Esophagus muscularis mucosa (tissue), 4 donors: Measurements from ENCODE around the gene RMRP. TPM values are rescaled to one million over a fixed set of nuclear protein-coding genes. Genes with fewer than 3 reads are reported as not detected.
A peak's percentile ranks its signal among the peaks of the same experiment; 100 is the strongest.

ENCODE experiments used
- DNase-seq: peaks from one replicate; pipeline ENCODE4 v3.0.0-alpha.2; 2017; ENCODE audit errors: extremely low spot score
- H3K27ac ChIP-seq, 4 donors: fragments of 200-600 bp; sonication (generic); replicated peaks in 1 of 4; 1 replicate in 3 of 4; 2 replicates in 1 of 4; pipeline ENCODE4 v1.5.1; 2016 to 2019; ENCODE audit warnings: mild to moderate bottlenecking in 1 of 4
- H3K27me3 ChIP-seq, 4 donors: fragments of 200-600 bp; sonication (generic); one replicate each; pipeline versions ENCODE4 v1.5.1 to v1.6.0; 2016 to 2019
- H3K36me3 ChIP-seq, 4 donors: fragments of 200-600 bp; sonication (generic); one replicate each; pipeline ENCODE4 v1.5.1; 2016 to 2019
- H3K4me1 ChIP-seq, 4 donors: fragments of 200-600 bp; sonication (generic); one replicate each; pipeline ENCODE4 v1.5.1; 2016 to 2019
- H3K4me3 ChIP-seq, 4 donors: fragments of 200-600 bp; sonication (generic); 1 replicate in 2 of 4; 2 replicates in 2 of 4; pipeline ENCODE4 v1.5.1; 2016 to 2019; ENCODE audit warnings: mild to moderate bottlenecking in 4 of 4, moderate library complexity in 1 of 4
- H3K9me3 ChIP-seq, 4 donors: fragments of 200-600 bp; sonication (generic); 1 replicate in 3 of 4; 2 replicates in 1 of 4; pipeline ENCODE4 v1.5.1; 2016 to 2019
- EP300 ChIP-seq: sonication (generic); formaldehyde crosslinking; IDR thresholded peaks from one replicate; pipeline ENCODE4 v1.6.1; 2017; ENCODE audit warnings: antibody characterized with exemption
- POLR2A ChIP-seq: fragments of 450-650 bp; IDR thresholded peaks from one replicate; pipeline ENCODE4 v1.6.1; 2017; ENCODE audit warnings: antibody characterized with exemption, moderate library complexity, mild to moderate bottlenecking, low read depth
- POLR2AphosphoS5 ChIP-seq, 2 donors: sonication (generic); formaldehyde crosslinking; IDR thresholded peaks; one replicate each; pipeline ENCODE4 v1.6.1; 2017; ENCODE audit warnings: antibody characterized with exemption in 2 of 2
- WGBS: methylation state at CpG from one replicate; pipeline ENCODE4 v1.1.5; 2018; 5-methylcytosine and 5-hydroxymethylcytosine counted together
- intact Hi-C: fragments of 100-400 bp; cut with DNase I; formaldehyde crosslinking; loops from one replicate; pipeline ENCODE4 v1.15.1; 2023
- total RNA-seq, 4 donors: library from RNA; depleted of rRNA; stranded (reverse); fragments of >200 nt; gene quantifications; one replicate each; pipeline versions ENCODE4 v1.1.0 to v1.2.1, GENCODE V29; 2016
- TF ChIP-seq, protein P1 (sequence below), 3 experiments: fragments of 200-600 bp in 2 of 3; fragments of 450-650 bp in 1 of 3; sonication (generic) in 2 of 3; IDR thresholded peaks; one replicate each; pipeline ENCODE4 v1.5.1; 2017 to 2019; ENCODE audit warnings: antibody characterized with exemption in 3 of 3, mild to moderate bottlenecking in 2 of 3, moderate library complexity in 1 of 3

Gene RMRP
- total RNA-seq, 4 donors from 2014 or later, result 1,899 to 6,162 (median 2,510) TPM

DNA sequence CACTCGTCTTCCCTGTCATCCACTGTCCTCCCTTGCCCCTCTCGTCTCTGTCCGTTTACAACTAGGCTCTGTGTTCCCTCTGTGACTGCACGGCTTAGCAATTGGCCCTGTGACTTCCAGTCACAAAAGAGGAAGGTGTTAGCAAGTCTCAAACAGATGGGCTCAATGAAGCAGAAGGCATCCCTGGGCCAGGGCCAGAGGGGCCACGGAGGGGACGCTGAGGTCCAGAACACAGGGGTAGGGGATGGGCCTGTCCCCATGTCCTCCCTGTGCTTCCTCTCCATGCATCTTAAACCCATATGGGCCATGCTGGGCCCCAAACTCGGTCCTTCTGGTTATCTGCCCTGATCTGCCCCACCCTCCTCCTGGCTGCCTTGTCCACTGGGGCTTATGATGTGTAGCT, 39.5 kb downstream of the RMRP start, which contains the start of gene CD72:
CD72 (minus strand) TSS at position 89 of the 403 bp plus-strand sequence. CDS start 110 bp downstream, outside the sequence.
- 83% methylated on average over 6 of the region's 7 CpGs for WGBS
- no peaks in the 10 kb centered on the region for H3K9me3 ChIP-seq
- H3K27me3 ChIP-seq, result no peaks in the 10 kb centered on the region
- DNase-seq, result no peak
- peaks cover 4 to 17% (median 13%) of the 10 kb centered on the region in 4 donors for H3K4me1 ChIP-seq
- TF ChIP-seq POLR2AphosphoS5 (IDR thresholded peaks at IDR 0.05) (no peak), POLR2A (no peak), EP300 (no peak)
- TF ChIP-seq, protein P1, sequence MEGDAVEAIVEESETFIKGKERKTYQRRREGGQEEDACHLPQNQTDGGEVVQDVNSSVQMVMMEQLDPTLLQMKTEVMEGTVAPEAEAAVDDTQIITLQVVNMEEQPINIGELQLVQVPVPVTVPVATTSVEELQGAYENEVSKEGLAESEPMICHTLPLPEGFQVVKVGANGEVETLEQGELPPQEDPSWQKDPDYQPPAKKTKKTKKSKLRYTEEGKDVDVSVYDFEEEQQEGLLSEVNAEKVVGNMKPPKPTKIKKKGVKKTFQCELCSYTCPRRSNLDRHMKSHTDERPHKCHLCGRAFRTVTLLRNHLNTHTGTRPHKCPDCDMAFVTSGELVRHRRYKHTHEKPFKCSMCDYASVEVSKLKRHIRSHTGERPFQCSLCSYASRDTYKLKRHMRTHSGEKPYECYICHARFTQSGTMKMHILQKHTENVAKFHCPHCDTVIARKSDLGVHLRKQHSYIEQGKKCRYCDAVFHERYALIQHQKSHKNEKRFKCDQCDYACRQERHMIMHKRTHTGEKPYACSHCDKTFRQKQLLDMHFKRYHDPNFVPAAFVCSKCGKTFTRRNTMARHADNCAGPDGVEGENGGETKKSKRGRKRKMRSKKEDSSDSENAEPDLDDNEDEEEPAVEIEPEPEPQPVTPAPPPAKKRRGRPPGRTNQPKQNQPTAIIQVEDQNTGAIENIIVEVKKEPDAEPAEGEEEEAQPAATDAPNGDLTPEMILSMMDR (IDR thresholded peaks at IDR 0.05), result no peak
- intact Hi-C loops, result no loop called here
- H3K4me3 ChIP-seq, result peak within 1 kb of the TSS; percentile 50 to 62 (median 54)
- H3K36me3 ChIP-seq, result no peaks in the 10 kb centered on the region
- peak within 1 kb of the TSS in 1 of 4 donors; percentile 35 for H3K27ac ChIP-seq

DNA sequence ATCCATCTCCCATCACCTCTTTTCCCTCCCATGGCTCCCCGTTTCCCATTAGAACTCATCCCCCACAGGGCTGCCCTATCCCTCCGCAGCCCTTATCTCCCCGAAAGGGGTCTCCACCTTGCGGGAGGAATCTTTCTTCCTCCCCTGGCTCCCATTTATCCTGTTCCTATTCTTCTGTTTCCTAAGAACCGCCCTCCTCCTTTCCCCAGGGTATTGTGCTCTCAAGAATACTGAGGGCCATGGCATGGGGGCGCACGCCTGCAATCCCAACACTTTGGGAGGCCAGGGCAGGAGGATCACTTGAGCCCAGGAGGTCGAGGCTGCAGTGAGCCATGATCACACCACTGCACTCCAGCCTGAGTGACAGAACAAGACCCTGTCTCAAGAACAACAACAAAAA, 40.3 kb downstream of the RMRP start:
- WGBS, result 64% methylated on average over 8 of the region's 8 CpGs
- no peaks in the 10 kb centered on the region for H3K36me3 ChIP-seq
- no peaks in the 10 kb centered on the region for H3K27me3 ChIP-seq
- H3K9me3 ChIP-seq, result no peaks in the 10 kb centered on the region
- TF ChIP-seq POLR2AphosphoS5 (IDR thresholded peaks at IDR 0.05), result no peak
- TF ChIP-seq POLR2A, result no peak
- TF ChIP-seq, protein P1 (IDR thresholded peaks at IDR 0.05), result no peak
- TF ChIP-seq EP300, result no peak
- DNase-seq, result no peak
- peaks cover 4 to 17% (median 13%) of the 10 kb centered on the region in 4 donors for H3K4me1 ChIP-seq
- H3K4me3 ChIP-seq, result peak overlapping the region; percentile 50 to 62 (median 54)
- peak overlapping the region in 1 of 4 donors; percentile 35 for H3K27ac ChIP-seq
- intact Hi-C loops, result no loop called here

DNA sequence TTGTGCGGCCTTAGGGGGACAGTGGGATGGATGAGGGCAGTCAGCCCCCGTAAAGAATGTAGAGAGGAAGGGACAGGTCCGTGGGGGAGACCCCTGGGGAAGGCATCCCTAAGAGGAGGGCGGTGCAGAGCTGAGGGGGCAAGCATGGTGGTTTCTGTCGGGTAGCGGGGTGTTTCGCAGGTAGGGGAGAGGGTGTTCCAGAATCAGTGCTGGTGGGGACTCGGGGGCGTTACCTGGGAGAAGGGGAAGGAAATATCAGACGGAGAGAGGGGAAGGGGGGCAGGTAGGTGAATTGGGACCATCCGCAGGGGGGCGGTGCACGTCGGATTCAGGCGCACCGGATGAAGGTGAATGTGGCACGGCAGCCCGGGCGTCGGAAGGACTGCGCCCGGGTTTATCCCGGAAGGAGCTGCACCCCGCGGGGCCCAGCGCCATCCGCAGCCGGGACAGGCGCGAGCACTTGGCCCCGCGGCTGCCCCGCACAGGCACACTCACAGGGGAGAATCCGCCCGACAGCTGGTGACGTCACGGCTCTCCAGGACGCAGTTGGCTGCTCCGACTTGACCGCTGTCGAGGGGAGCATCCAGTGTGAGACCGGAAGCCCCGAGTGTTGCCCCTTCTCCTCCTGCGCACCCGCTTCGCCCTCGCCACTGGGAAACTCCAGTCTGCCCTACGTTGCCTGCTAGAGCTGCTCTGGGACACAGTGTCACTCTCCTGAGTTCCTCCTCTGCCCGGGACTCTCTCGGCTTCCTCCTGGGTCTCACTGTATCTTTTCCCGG, 40.9 kb downstream of the RMRP start:
- Histone ChIP-seq H3K27me3 (no peaks in the 10 kb centered on the region), H3K36me3 (no peaks in the 10 kb centered on the region), H3K27ac (peak overlapping the region in 1 of 4 donors; percentile 35), H3K9me3 (no peaks in the 10 kb centered on the region), H3K4me1 (peaks cover 4 to 17% (median 13%) of the 10 kb centered on the region in 4 donors), H3K4me3 (peak overlapping the region; percentile 50 to 62 (median 54))
- DNase-seq, result no peak
- TF ChIP-seq, protein P1 (IDR thresholded peaks at IDR 0.05), result peak in 2 of 3 experiments; percentile 5 to 7
- TF ChIP-seq EP300, result no peak
- TF ChIP-seq POLR2AphosphoS5 (IDR thresholded peaks at IDR 0.05), result peak in 1 of 2 donors; percentile 48
- no peak for TF ChIP-seq POLR2A
- intact Hi-C loops, result no loop called here
- 11% methylated on average over 45 of the region's 51 CpGs for WGBS

DNA sequence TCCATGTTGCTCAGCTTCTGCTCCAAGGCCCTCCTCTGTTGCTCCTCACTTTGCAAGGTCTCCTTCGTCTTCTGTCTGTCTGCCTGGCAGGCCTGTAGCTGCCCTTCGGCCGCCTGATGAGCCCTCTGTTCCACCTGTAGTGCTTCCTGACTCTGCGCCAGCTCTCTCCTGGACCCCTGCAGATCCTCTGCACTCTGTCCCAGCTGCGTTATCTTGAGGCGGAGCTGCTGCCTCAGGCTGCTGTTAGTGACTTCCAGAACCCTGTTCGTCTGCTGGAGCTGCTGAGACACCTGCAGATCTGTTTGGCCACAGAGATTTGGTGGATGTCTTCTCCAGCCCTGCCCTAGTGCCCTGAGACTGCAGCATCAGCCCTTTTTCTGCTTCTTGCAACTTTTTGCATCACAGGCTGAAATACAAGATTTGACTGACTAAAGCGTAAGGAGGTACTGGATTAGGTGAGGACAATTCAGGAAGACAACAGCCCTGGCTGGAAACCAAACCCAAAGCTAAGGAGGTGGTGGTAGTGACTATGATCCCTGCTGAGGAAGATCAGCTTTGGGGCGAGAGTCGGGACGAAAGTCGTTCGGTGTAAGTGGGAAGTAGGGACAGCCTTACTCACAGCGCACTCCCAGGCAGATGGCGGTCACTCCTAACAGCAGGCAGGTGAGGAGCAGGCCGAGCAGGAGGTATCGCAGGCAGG, 41.7 kb downstream of the RMRP start:
- no peaks in the 10 kb centered on the region for H3K36me3 ChIP-seq
- intact Hi-C loops, result no loop called here
- no peak for DNase-seq
- no peaks in the 10 kb centered on the region for H3K27me3 ChIP-seq
- TF ChIP-seq EP300 (no peak), POLR2AphosphoS5 (IDR thresholded peaks at IDR 0.05) (no peak), POLR2A (no peak)
- TF ChIP-seq, protein P1 (IDR thresholded peaks at IDR 0.05), result no peak
- H3K4me3 ChIP-seq, result no peak overlapping the region
- WGBS, result 73% methylated on average over 17 of the region's 17 CpGs
- H3K4me1 ChIP-seq, result peaks cover 4 to 17% (median 14%) of the 10 kb centered on the region in 4 donors
- H3K27ac ChIP-seq, result no peak overlapping the region
- H3K9me3 ChIP-seq, result no peaks in the 10 kb centered on the region
